GM18873 (cell line): Measurements from ENCODE around the gene FLII.
"Not testable (repeated sequence)": the region's sequence is repeated elsewhere in the genome, so short reads cannot be mapped to it uniquely, and the experiment has no call there.

Experiments
- ATAC-seq: cut with Tn5 transposase; IDR thresholded peaks from one replicate; pipeline ENCODE4 v1.9.1; 2021; ENCODE audit warnings: mild to moderate bottlenecking, moderate library complexity, moderate number of reproducible peaks; ENCODE audit not compliant: unreplicated experiment, low FRiP score

FLII gene

DNA sequence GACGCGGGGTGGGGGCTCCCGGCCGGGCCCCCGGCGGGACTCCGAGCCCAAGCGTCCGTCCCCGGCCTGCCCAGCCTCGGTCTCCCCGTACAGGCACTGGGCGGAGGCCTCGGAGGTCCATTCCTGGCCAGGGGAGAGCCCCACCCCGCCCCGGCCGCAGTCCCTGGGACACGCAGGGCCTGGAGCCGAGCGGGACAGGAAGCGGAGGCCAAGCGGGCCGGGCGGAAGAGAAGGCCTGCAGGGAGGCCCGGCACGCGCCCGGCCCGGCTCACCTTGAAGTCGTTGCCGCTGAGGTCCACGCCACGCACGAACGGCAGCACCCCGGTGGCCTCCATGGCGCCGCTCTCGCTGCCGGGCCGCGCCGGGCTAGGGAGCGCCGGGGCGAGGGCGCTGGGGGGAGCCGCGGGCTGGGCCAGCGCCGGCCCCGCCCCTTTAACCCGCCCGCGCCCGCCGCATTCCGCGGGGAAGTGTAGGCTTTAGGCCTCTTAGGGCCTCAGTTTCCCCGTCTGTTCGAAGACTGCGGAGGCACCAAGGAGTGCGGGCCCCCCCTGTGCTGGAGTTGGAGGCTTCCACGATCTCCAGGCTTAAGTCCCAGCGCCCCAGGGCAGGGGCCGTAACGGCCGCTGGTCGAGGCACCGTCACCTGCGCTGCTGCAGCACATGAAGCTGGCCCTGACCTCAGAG is at the start of gene FLII:
TSS of gene FLII (minus strand) at position 383 of the 683 bp plus-strand sequence. CDS start at position 335, 48 bp downstream.
- ATAC-seq = no peak

DNA sequence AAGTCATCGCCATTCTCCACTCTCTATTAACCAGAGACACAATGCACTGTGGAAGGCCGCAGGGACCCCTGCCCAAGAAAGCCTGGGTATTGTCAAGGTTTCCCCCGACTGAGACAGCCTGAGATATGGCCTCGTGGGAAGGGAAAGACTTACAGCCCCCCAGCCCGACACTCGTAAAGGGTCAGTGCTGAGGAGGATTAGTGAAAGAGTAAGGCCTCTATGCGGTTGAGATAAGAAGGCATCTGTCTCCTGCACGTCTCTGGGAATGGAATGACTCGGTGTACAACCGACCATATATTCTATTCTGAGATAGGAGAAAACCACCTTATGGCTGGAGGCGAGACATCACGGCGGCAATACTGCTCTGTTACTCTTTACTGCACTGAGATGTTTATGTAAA is 44.7 kb upstream of the FLII start:
- ATAC-seq = not testable (repeated sequence)

DNA sequence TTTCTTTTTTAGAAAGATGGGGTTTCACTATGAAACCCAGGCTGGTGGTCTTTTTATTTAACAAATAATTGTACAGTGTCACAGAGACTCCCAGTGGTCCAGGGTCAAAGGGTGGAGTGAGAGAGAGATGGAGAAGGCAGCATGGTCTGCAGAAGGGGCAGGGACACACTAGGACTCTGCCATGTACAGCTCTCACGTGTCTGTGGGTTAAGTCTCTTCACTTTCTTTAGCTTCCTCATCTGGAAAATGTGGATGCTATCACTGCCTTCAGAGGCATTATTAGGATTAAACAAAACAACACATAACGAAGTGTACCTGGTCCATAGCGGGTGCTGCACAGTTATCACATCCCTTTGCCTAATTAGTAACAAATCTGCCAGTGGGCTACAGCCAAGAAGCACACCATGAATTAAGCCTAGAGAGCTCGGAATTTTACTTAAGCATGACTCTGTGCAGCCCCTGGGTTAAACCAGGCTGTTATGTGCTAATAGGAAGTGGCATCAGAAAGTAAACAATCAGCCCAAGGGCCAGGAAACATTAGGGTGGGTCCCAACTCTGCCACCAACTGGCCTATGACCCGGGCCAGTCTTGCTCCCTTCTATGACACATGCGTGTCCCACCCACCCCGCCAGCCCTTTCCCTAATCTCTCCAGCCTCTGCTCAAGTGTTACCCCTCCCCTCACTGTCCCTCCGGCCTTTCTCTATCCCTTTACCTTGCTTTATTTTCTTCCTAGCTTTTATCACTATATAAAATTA is 42.4 kb upstream of the FLII start:
- ATAC-seq = no peak

DNA sequence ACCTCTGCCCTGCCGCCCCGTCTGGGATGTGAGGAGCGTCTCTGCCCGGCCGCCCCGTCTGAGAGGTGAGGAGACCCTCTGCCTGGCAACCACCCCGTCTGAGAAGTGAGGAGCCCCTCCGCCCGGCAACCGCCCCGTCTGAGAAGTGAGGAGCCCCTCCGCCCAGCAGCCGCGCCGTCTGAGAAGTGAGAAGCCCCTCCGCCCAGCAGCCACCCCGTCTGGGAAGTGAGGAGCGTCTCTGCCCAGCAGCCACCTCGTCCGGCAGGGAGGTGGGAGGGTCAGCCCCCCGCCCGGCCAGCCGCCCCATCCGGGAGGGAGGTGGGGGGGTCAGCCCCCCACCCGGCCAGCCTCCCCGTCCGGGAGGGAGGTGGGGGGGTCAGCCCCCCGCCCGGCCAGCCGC is 39.5 kb upstream of the FLII start:
- not testable (repeated sequence) for ATAC-seq

DNA sequence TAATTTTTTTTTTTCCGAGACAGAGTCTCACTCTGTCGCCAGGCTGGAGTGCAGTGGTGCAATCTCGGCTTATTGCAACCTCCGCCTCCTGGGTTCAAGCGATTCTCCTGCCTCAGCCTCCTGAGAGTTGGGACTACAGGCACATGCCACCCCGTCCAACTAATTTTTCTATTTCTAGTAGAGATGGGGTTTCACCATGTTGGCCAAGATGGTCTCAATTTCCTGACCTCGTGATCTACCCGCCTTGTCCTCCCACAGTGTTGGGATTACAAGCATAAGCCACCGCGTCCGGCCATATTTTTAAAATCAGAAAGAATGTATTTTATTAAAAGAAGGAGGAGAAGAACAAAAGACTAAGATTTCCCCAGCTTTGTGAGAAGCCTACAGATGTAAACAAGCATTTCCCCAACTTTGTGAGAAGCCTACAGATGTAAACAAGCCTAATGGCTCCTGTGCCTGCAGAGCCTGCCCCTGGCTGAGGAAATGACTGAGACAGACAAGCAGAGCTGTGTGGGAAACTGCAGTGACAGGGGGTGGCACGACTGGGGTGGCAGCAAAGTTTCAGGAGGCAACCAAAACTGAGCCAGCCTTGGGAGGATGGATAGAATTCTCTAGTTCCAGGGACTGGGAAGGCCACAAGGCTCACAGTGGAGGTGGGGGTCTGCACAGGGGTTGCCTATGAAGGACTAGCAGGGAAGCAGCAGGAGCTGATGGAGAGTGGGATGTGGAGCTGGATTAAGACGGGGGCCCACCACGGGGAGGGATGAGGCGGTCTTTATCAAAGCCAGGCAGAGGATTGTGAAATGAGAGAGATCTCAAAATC is 33.4 kb upstream of the FLII start:
- no peak for ATAC-seq

DNA sequence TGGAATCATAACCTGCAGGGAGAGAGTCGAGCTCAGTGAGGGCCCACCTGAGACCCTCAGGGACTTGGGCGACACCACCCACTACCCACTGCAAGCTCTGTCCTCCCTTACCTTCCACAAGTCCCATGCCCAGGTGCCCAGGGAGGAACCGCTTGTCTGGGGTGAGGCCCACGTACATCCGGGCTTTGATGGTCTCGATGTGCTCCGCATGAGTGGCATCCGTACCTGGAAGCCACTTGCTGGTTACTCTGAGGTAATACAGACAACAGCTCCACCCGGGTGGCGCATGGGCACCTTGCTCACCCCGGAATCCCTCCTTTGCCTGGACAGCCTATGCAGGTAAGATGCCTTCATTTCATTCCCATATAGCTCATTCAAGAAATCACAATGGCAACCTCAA is 26.8 kb upstream of the FLII start:
- no peak for ATAC-seq

DNA sequence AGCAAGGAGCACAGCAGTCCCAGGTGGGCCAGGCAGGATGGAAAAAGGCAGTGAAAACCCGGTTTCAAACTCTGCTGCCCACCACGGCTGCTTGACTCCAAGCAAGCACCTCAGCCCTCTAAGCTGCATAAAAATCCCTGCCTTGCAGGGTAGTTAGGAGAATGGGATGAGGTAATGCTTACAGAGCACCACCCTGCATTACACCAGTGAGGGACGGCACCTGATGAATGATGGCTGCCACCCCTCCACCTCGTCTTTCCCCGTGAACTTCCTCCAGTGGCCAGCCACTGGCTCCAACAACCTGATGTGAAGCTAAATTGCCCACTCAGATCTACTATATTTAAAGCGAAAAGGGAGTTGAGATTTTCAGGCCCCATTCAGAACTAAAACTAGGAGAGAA is 23.2 kb upstream of the FLII start:
- ATAC-seq = no peak

DNA sequence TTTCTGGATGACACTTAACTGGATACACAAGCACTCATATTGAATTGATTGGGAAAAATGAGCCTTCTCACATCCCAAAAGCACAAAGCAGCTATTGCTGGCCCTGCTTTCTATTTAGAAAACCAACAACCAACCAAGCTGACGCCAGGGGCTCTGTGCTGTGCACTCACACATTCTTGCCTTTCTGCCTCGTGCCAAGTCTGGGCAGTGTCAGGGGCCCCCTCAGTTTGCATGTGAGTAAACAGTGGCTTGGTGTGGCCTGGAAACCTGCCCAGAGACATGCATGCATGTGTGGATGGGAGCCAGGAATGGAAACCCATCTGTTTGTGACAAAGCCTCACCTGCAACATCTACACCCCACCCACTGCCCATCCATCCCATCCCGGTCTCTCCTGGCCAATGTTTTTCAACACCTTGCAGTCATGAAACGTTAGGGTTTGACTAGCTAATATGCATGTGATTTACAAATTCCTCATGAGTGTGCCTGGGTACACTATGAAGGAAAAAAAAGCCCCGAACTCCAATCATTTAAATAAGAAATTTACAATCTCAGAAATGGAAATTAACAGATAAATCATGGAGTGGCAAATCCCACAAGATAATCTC is 22.3 kb upstream of the FLII start:
- no peak for ATAC-seq

DNA sequence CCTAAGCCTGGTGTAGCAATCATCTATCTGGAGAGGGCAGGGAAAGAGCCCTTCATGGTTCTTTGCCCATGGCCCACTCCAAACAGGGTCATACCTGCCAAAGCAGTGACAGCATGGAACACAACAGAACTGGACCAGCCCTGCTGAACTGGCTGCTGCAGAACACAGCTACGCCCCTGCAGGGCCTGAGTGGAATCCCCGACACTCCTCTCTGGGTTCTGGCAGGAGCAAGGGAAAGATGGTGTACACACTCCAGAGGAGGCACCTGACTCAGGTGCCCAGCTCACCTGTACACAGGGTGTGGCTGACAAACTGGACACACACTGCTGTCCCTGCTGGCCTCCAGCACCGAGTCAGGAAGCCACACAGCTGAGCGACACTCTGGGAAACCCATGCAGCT is 21.7 kb upstream of the FLII start:
- no peak for ATAC-seq

DNA sequence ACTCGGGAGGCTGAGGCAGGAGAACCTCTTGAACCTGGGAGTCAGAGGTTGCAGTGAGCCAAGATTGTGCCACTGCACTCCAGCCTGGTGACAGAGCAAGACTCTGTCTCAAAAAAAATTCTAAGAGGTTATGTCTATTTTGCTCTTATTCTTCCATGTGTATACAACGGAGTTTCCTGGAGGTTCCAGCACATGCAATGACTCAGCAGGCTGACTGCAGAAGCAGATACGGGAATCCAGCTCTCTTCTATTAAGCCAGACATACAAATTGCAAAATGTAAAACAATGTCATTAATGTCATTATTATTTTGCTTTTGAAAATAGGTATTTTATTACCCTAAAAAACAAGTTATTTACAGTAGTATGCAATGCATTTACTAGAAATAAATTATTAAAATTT is 20.3 kb upstream of the FLII start:
- no peak for ATAC-seq

DNA sequence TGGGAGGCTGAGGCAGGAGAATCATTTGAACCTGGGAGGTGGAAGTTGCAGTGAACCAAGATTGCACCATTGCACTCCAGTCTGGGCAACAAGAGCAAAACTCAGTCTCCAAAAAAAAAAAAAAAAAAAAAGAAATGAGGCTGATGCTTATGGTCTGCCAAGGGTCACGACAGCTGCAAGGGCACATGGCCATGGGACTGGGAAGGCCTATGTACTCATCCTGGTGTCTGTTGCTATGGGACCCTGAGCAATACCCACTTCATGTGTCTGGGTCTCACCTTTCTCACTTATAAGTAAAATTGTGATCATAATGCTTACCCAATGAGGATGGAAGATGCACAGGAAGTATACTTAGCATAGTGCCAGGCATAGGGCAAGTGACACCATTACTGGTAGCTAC is 18.5 kb upstream of the FLII start:
- no peak for ATAC-seq

DNA sequence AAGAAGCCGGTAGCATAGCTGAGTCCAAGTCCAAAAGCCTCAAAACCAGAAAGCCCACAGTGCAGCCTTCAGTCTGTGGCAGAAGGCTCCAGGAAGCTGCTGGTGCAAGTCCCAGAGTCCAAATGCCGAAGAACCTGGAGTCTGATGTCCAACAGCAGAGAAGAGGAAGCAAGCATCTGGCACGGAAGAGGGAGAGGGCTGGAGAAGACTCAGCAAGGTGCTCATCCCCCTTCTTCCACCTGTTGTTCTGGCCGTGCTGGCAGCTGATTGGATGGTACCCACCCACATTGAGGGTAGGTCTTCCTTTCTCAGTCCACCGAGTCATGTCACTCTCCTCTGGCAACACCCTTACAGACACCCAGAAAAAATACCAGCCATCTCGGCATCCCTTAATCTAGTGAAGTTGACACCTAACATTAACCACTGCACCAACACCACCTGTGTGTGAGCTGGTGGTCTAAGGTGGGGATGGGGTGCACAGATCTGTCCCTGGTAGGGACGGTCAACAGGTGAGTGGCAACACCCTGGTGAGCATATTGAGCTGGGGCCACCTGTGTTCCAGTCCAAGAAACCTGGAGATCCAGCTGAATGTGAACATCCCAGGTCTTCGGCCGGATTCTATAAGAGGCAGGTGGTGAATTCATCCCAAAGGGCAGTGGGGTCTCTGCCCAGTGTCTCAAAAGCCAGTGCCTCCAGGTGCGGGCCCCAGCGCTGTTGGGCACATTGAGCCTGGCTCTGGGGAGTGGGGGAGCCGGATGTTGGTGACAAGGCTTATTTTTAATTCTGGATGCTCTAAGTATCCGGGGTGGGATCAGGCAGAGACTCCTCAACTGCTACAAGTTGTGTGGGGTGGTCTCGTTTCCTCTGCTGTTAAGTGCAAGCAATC is 11.8 kb upstream of the FLII start:
- ATAC-seq = no peak

DNA sequence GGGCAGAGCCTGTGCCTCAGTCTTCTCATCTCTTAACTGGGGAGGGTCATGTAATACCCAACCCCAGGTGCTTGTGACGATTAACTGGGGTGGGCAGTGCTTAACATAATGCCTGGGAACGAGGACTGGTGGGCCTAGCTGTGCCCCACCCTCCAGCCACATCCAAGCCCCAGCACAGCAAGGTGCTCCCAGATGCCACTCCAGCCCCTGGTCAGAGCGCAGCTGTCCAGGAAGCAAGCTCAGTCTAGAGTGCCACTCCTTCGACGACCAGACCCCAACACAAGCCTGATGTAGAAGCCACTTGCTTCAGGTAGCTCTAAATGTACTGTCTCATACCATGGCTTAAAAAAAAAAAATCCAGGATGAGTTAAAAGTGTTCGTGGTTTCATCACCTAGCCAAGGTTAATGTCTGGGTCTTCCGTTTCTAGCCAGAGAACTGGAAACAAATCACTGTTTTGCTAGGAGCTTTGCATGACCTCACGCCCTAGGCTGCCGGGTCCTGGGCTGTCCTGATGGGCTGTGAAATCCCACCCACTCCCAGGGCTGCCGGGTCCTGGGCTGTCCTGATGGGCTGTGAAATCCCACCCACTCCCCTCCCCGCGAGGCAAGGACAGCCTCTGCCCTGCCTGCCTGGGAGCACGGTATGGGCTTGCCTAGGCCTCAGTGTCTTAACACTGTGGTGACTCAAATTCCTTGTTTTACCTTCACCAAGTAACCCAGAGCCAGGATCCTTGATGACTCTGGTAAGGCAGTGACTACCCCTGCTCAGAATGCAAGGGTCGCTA is 9.6 kb upstream of the FLII start:
- ATAC-seq = no peak

DNA sequence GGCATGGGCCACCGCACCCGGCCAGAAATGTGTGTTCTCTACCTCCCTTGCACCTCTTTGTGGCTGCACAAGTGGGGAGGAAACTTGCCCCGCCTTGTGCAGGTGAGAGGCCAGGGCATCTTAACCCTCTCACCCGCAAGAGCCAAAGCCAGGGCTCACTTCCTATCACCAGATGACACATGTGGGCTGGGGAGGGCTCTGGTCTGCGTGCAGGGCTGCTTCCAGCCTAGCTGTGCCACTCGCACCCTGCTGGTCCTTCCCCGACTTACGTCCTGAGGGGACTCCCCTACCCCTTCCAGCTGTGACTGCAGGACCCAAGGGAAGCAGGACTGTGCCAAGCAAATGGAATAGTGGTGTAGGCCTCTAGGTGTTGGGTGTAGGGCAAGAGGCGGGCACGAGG is 8.8 kb upstream of the FLII start:
- ATAC-seq = no peak

DNA sequence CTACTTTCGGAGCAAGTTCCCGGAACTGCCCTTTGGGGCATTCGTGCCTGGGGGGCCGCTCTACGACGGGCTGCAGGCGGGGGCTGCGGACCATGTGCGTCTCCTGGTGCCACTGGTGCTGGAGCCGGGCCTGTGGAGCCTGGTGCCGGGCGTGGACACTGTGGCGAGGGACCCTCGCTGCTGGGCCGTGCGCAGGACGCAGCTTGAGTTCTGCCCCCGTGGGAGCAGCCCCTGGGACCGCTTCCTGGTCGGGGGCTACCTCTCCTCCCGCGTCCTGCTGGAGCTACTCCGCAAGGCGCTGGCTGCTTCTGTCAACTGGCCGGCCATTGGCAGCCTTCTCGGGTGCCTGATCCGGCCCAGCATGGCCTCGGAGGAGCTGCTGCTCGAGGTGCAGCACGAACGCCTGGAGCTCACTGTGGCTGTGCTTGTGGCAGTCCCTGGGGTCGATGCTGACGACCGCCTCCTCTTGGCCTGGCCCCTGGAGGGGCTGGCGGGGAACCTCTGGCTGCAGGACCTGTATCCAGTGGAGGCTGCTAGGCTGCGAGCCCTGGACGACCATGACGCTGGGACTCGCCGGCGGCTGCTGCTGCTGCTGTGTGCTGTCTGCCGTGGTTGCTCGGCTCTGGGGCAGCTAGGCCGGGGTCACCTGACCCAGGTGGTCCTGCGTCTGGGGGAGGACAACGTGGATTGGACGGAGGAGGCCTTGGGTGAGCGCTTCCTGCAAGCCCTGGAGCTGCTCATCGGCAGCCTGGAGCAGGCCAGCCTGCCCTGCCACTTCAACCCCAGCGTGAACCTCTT is 5.5 kb upstream of the FLII start:
- no peak for ATAC-seq

DNA sequence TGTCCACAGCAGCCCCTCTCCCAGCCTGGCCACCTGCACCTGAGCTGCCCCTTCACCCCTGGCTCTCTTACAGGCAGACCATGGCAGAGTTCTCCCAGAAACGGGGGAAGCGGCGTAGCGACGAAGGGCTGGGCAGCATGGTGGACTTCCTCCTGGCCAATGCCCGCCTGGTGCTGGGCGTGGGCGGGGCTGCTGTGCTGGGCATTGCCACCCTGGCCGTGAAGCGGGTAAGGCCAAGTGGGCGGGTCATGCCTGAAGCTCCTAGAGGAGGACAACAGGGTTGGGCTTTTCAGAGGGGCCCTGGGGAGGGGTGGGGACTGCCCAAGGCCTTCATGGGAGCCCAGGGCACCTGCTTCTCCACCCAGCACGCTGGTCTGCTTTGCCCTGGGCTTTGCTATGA is 4.1 kb upstream of the FLII start:
- no peak for ATAC-seq

DNA sequence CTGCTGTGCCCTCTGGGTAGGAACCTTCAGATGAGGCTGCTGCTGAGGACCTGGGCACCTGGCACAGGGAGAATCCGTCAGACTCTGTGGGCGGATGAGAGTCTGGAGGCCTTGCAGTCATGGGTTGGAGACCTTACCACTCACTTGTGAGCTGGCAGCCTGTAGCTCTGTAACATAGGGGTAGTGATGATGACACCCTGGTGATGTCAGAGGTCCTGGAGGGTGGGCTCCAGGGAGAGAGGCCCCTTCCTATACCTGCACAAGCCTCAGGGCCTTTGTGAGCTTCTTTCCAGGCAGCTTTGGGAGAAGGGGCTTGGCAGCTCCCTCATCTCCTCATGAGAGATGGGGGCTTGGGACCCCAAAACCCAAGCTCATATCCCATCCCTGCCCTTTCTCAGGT is 3.6 kb upstream of the FLII start:
- no peak for ATAC-seq

DNA sequence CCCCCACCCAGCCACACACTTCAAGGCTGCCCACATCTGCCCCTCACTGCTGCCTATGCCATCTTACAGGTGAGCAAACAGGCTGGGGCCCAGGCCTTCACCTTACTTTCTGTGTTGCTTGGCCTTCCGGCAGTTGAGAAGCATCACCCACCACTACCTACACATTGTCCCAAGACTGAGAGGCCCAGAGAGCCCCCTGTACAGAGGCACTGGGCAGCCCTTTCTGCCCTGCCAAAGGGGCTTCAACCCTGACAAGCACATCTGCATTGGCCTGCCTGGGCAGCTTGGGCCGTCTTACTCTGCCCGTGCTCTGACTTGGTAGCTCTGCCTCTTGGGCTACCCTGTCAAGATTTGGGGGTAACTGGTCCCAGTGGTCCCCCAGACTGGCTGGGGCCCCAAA is 3.1 kb upstream of the FLII start:
- ATAC-seq = no peak

DNA sequence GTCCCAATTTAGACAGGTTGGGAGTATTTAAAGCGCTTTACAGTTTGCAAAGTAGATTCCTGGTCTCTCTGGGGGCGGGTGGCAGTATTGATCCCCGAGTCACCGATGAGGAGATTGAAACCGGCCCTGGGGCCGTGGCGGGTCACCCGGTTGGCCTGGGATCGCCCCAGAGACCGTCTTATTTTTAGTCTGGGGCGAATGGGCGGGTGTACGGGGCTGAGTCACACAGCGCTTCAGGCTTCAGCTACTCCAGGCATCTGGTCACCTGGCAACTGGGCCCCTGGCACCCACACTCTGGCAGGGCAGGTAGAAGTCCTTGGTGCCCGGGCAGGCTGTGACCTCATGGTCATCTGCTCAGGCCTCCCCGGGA is 2.6 kb upstream of the FLII start:
- no peak for ATAC-seq
